Measurements from ENCODE around the gene CLRN1.

Gene CLRN1

GRCh38 chr3:150928234-150928633 lies 44.3 kb downstream of the CLRN1 start:
- H3K4me1 ChIP-seq (ENCODE audit: low read length), result peaks cover 50% of the 10 kb centered on the region
- H3K36me3 ChIP-seq (replicated peaks; ENCODE audit: low read depth, low read length), result no peaks in the 10 kb centered on the region
- H3K27me3 ChIP-seq (ENCODE audit: low read depth, low read length), result peaks cover 26% of the 10 kb centered on the region
- peak overlapping the region; percentile 61 for H3K4me2 ChIP-seq (ENCODE audit: low read length)
- no peaks in the 10 kb centered on the region for H4K20me1 ChIP-seq (ENCODE audit: insufficient read depth, low read length)
- no peak overlapping the region for H3K9ac ChIP-seq (ENCODE audit: low read length)
- no peaks in the 10 kb centered on the region for H3K79me2 ChIP-seq (ENCODE audit: low read length)
- no peak overlapping the region for H3K4me3 ChIP-seq (ENCODE audit: low read length)
- peak overlapping the region; percentile 26 for H3K27ac ChIP-seq (ENCODE audit: low read length)
- TF ChIP-seq EZH2phosphoT487 (IDR thresholded peaks at IDR 0.05; ENCODE audit: low read depth) (no peak), CTCF (IDR thresholded peaks at IDR 0.05; ENCODE audit: low read depth, low read length) (no peak)
- no peak overlapping the region for H2AFZ ChIP-seq (ENCODE audit: low read depth, low read length)
- H3K9me3 ChIP-seq (ENCODE audit: insufficient read depth, low read length), result no peaks in the 10 kb centered on the region; the same call in 1 of the 2 replicates

GRCh38 chr3:150926328-150926727 lies 46.2 kb downstream of the CLRN1 start:
- Histone ChIP-seq H3K9me3 (ENCODE audit: insufficient read depth, low read length) (no peaks in the 10 kb centered on the region; the same call in 1 of the 2 replicates), H3K9ac (ENCODE audit: low read length) (peak overlapping the region; percentile 18; the same call in 1 of the 2 replicates), H2AFZ (ENCODE audit: low read depth, low read length) (no peak overlapping the region), H3K4me1 (ENCODE audit: low read length) (peaks cover 43% of the 10 kb centered on the region), H3K27me3 (ENCODE audit: low read depth, low read length) (peaks cover 16% of the 10 kb centered on the region), H3K36me3 (replicated peaks; ENCODE audit: low read depth, low read length) (no peaks in the 10 kb centered on the region), H3K4me2 (ENCODE audit: low read length) (peak overlapping the region; percentile 81), H4K20me1 (ENCODE audit: insufficient read depth, low read length) (no peaks in the 10 kb centered on the region), H3K27ac (ENCODE audit: low read length) (no peak overlapping the region), H3K4me3 (ENCODE audit: low read length) (peak overlapping the region; percentile 76), H3K79me2 (ENCODE audit: low read length) (no peaks in the 10 kb centered on the region)
- no peak for TF ChIP-seq CTCF (IDR thresholded peaks at IDR 0.05; ENCODE audit: low read depth, low read length)

- Histone ChIP-seq H3K36me3 (replicated peaks; ENCODE audit: low read depth, low read length) (no peaks in the 10 kb centered on the region), H3K9me3 (ENCODE audit: insufficient read depth, low read length) (no peaks in the 10 kb centered on the region; the same call in 1 of the 2 replicates), H3K4me2 (ENCODE audit: low read length) (peak overlapping the region; percentile 81), H3K27me3 (ENCODE audit: low read depth, low read length) (peaks cover 12% of the 10 kb centered on the region), H3K4me3 (ENCODE audit: low read length) (peak overlapping the region; percentile 76), H3K27ac (ENCODE audit: low read length) (no peak overlapping the region), H3K9ac (ENCODE audit: low read length) (peak overlapping the region; percentile 18; the same call in 1 of the 2 replicates), H2AFZ (ENCODE audit: low read depth, low read length) (peak overlapping the region; percentile 46; the same call in 1 of the 2 replicates), H4K20me1 (ENCODE audit: insufficient read depth, low read length) (no peaks in the 10 kb centered on the region), H3K4me1 (ENCODE audit: low read length) (peaks cover 41% of the 10 kb centered on the region), H3K79me2 (ENCODE audit: low read length) (no peaks in the 10 kb centered on the region)
- TF ChIP-seq EZH2phosphoT487 (IDR thresholded peaks at IDR 0.05; ENCODE audit: low read depth) (no peak), CTCF (IDR thresholded peaks at IDR 0.05; ENCODE audit: low read depth, low read length) (peak; percentile 96)
Observed at GRCh38 chr3:150925751-150926201, 46.8 kb downstream of the CLRN1 start.

GRCh38 chr3:150922611-150923010 lies 49.9 kb downstream of the CLRN1 start:
- no peak overlapping the region for H3K9ac ChIP-seq (ENCODE audit: low read length)
- H3K4me2 ChIP-seq (ENCODE audit: low read length), result no peak overlapping the region
- no peaks in the 10 kb centered on the region for H3K79me2 ChIP-seq (ENCODE audit: low read length)
- no peaks in the 10 kb centered on the region for H3K9me3 ChIP-seq (ENCODE audit: insufficient read depth, low read length)
- H3K27me3 ChIP-seq (ENCODE audit: low read depth, low read length), result peaks cover 18% of the 10 kb centered on the region
- H3K4me3 ChIP-seq (ENCODE audit: low read length), result no peak overlapping the region
- no peaks in the 10 kb centered on the region for H3K36me3 ChIP-seq (replicated peaks; ENCODE audit: low read depth, low read length)
- H3K4me1 ChIP-seq (ENCODE audit: low read length), result peaks cover 33% of the 10 kb centered on the region
- no peak for TF ChIP-seq CTCF (IDR thresholded peaks at IDR 0.05; ENCODE audit: low read depth, low read length)
- no peak for TF ChIP-seq EZH2phosphoT487 (IDR thresholded peaks at IDR 0.05; ENCODE audit: low read depth)
- H2AFZ ChIP-seq (ENCODE audit: low read depth, low read length), result no peak overlapping the region
- H3K27ac ChIP-seq (ENCODE audit: low read length), result no peak overlapping the region
- no peaks in the 10 kb centered on the region for H4K20me1 ChIP-seq (ENCODE audit: insufficient read depth, low read length)

Measured in OCI-LY3 (cell line).